ENCODE measurements around the gene TSBP1. TPM values are rescaled to one million over a fixed set of nuclear protein-coding genes. Genes with fewer than 3 reads are reported as not detected.
"Not testable (repeated sequence)": the region's sequence is repeated elsewhere in the genome, so short reads cannot be mapped to it uniquely, and the experiment has no call there.

The TSBP1 gene
- total RNA-seq, 1 experiment from 2014 or later, result not detected

DNA sequence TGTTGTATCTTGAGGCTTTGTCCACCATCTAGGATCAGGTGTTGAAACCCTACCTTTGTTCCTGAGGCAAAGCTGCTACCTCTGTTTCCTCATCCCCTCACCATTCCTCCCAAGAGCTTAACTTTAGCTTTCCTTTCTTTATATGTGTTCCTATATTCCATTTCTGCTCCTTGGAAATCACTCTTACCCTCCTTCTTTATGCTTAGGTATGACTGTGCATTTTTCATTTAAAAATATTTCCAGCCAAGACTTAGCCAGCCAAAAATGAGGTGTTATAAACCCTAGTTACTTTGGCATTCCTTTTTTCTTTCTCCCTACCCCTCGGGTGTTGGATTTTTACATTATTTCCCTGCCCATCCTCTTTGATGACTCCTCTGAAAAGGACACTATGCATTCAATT lies 57.7 kb downstream of the TSBP1 start:
- intact Hi-C loops (cut with micrococcal nuclease; ENCODE audit: unreplicated experiment), result no loop called here
- BruUV-seq (replicated peaks), result no TSS peak
- TF ChIP-seq EZH2 (IDR thresholded peaks at IDR 0.05; ENCODE audit: borderline replicate concordance, low read depth, low read length, poor library complexity, severe bottlenecking), result no peak
- TF ChIP-seq, protein P1, sequence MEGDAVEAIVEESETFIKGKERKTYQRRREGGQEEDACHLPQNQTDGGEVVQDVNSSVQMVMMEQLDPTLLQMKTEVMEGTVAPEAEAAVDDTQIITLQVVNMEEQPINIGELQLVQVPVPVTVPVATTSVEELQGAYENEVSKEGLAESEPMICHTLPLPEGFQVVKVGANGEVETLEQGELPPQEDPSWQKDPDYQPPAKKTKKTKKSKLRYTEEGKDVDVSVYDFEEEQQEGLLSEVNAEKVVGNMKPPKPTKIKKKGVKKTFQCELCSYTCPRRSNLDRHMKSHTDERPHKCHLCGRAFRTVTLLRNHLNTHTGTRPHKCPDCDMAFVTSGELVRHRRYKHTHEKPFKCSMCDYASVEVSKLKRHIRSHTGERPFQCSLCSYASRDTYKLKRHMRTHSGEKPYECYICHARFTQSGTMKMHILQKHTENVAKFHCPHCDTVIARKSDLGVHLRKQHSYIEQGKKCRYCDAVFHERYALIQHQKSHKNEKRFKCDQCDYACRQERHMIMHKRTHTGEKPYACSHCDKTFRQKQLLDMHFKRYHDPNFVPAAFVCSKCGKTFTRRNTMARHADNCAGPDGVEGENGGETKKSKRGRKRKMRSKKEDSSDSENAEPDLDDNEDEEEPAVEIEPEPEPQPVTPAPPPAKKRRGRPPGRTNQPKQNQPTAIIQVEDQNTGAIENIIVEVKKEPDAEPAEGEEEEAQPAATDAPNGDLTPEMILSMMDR (conservative IDR thresholded peaks at IDR 0.05; ENCODE audit: low read depth, low read length), result no peak
- Histone ChIP-seq H3K4me3 (ENCODE audit: low read depth, low read length, poor library complexity, severe bottlenecking) (no peak overlapping the region), H3K27me3 (replicated peaks; ENCODE audit: insufficient read depth, low read depth, low read length, poor library complexity) (no peaks in the 10 kb centered on the region), H3K27ac (ENCODE audit: low read depth, low read length, poor library complexity, severe bottlenecking) (no peak overlapping the region), H3K36me3 (ENCODE audit: insufficient read depth, low read length, poor library complexity, severe bottlenecking) (no peaks in the 10 kb centered on the region), H3K9me3 (ENCODE audit: low read depth, low read length, poor library complexity, severe bottlenecking) (no peaks in the 10 kb centered on the region), H3K4me1 (ENCODE audit: insufficient read depth, low read length, poor library complexity, severe bottlenecking) (no peaks in the 10 kb centered on the region)
- POLR2A ChIA-PET (ENCODE audit: low non-redundant PET), result no interaction called here
- DNase-seq (ENCODE audit: low spot score), result no peak
- CTCF ChIA-PET, result no interaction called here

DNA sequence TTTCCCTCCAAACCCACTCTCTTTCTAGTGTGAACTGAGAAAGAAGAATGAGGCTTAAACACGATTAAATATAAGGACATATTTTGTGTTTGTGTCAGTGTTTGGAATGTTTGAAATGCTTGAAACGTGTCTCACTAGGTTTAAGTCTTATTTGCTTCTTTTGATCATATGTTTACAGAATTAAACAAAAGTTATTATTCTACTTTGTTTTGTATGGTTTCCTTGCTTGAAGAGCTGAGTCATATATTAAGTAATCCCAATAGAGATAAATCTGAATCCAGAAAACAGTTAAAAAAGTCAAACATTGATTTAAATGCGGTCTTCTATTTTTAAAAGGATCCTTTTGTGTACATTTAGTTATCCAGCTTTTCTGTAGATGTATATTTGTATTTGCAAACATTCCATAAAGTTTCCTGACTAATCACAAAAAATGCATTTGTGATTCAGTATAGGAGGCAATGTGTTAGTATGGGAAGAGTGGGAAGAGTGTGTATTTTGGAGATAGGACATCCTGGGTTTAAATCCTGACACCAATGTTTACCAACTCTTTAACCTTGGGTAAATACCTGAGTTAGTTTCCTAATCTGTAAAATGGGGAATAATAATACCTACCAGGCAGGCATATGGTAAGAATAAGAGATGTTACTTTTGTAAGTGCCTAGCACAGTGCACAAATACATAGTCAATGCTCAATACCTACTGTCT lies 72.9 kb downstream of the TSBP1 start:
- Histone ChIP-seq H3K4me1 (ENCODE audit: insufficient read depth, low read length, poor library complexity, severe bottlenecking) (no peaks in the 10 kb centered on the region), H3K36me3 (ENCODE audit: insufficient read depth, low read length, poor library complexity, severe bottlenecking) (no peaks in the 10 kb centered on the region), H3K4me3 (ENCODE audit: low read depth, low read length, poor library complexity, severe bottlenecking) (no peak overlapping the region), H3K9me3 (ENCODE audit: low read depth, low read length, poor library complexity, severe bottlenecking) (no peaks in the 10 kb centered on the region), H3K27me3 (replicated peaks; ENCODE audit: insufficient read depth, low read depth, low read length, poor library complexity) (no peaks in the 10 kb centered on the region), H3K27ac (ENCODE audit: low read depth, low read length, poor library complexity, severe bottlenecking) (no peak overlapping the region)
- intact Hi-C loops (cut with micrococcal nuclease; ENCODE audit: unreplicated experiment), result no loop called here
- ChIA-PET POLR2A (ENCODE audit: low non-redundant PET) (no interaction called here), CTCF (no interaction called here)
- DNase-seq (ENCODE audit: low spot score), result no peak
- no TSS peak for BruUV-seq (replicated peaks)
- TF ChIP-seq, protein P1 (conservative IDR thresholded peaks at IDR 0.05; ENCODE audit: low read depth, low read length), result no peak

GRCh38 chr6:32294980-32295379 lies 76.7 kb downstream of the TSBP1 start:
- intact Hi-C loops (cut with micrococcal nuclease; ENCODE audit: unreplicated experiment); CTCF ChIA-PET; BruUV-seq (replicated peaks); H3K27me3 ChIP-seq (replicated peaks; ENCODE audit: insufficient read depth, low read depth, low read length, poor library complexity); POLR2A ChIA-PET (ENCODE audit: low non-redundant PET); DNase-seq (ENCODE audit: low spot score); H3K4me3 ChIP-seq (ENCODE audit: low read depth, low read length, poor library complexity, severe bottlenecking); H3K27ac ChIP-seq (ENCODE audit: low read depth, low read length, poor library complexity, severe bottlenecking); H3K36me3 ChIP-seq (ENCODE audit: insufficient read depth, low read length, poor library complexity, severe bottlenecking); H3K9me3 ChIP-seq (ENCODE audit: low read depth, low read length, poor library complexity, severe bottlenecking): not testable (repeated sequence)
- H3K4me1 ChIP-seq (ENCODE audit: insufficient read depth, low read length, poor library complexity, severe bottlenecking), result peaks cover 20% of the 10 kb centered on the region

DNA sequence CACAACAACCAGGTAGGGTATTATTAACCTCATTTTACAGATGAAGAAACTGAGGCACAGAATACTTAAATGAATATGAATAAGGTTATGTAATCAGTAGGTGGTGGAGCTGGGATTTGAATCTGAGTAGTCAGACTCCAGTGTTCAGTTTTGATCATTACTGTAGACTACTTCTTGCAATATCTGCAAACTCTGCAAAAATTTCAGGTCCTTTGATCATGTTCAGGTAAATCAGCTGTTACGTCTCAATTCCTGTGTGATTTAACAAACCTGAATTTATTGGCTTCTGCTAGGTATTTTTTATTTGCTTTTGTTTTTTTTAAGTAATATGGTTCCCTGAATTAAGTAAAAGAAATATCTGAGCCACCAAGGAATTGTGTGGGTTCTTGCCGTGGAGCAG lies 77.1 kb downstream of the TSBP1 start:
- intact Hi-C loops (cut with micrococcal nuclease; ENCODE audit: unreplicated experiment), result no loop called here
- Histone ChIP-seq H3K27ac (ENCODE audit: low read depth, low read length, poor library complexity, severe bottlenecking) (no peak overlapping the region), H3K27me3 (replicated peaks; ENCODE audit: insufficient read depth, low read depth, low read length, poor library complexity) (no peaks in the 10 kb centered on the region), H3K9me3 (ENCODE audit: low read depth, low read length, poor library complexity, severe bottlenecking) (no peaks in the 10 kb centered on the region), H3K4me1 (ENCODE audit: insufficient read depth, low read length, poor library complexity, severe bottlenecking) (peaks cover 20% of the 10 kb centered on the region), H3K36me3 (ENCODE audit: insufficient read depth, low read length, poor library complexity, severe bottlenecking) (no peaks in the 10 kb centered on the region), H3K4me3 (ENCODE audit: low read depth, low read length, poor library complexity, severe bottlenecking) (no peak overlapping the region)
- no TSS peak for BruUV-seq (replicated peaks)
- CTCF ChIA-PET, result no interaction called here
- POLR2A ChIA-PET (ENCODE audit: low non-redundant PET), result no interaction called here
- TF ChIP-seq, protein P1 (conservative IDR thresholded peaks at IDR 0.05; ENCODE audit: low read depth, low read length), result no peak
- TF ChIP-seq EZH2 (IDR thresholded peaks at IDR 0.05; ENCODE audit: borderline replicate concordance, low read depth, low read length, poor library complexity, severe bottlenecking), result no peak
- no peak for DNase-seq (ENCODE audit: low spot score)

Measured in A673 (cell line).